Measurements from ENCODE around the gene ARL8B. TPM values are rescaled to one million over a fixed set of nuclear protein-coding genes. Genes with fewer than 3 reads are reported as not detected.

Gene ARL8B
- total and polyA plus RNA-seq, 2 of the 8 experiments (the other 6 are each of a cell fraction or from before 2014, with no cell fraction given): 14.5 to 27.8 TPM

DNA sequence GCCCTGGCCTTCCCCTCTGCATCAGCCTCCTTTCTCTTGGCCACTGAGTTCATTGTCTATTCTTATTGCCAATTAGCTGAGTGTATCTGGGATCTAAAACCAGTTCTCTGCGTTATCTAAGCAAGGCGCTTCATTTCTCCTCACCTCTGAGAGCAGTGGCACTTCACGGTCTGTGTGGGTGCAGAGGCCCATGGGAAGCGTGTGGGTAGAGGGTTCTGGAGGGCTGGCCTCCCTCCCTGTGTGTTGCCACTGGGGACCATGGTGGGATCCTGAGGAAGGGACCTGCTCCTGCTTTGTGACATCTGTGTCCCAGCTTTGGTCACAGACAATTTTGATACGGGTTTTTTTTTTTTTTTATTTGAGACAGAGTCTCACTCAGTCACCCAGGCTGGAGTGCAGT, 98.1 kb downstream of the ARL8B start:
- CTCF ChIA-PET (ENCODE audit: partially characterized antibody): interaction anchor here (1.4 kb wide), 1 partner anchor 13 kb away, joined by 3 read pairs; no protein-coding TSS in a partner anchor
- FAIRE-seq (no peak), DNase-seq (ENCODE audit: low read depth in 1 of 2, low spot score in 2 of 2) (no peak)
- Histone ChIP-seq H3K79me1 (ENCODE audit: low read depth, low read length) (no peaks in the 10 kb centered on the region; the same call in 1 of the 2 replicates), H3K4me1 (replicated peaks in 1 of 4; ENCODE audit: control insufficient read depth in 3 of 4, insufficient read depth in 4 of 4, low read length in 3 of 4) (peaks cover 6 to 23% (median 15%) of the 10 kb centered on the region in 4 experiments; a peak in 5 of 7 replicates), H2BK12ac (ENCODE audit: low read depth, low read length) (0 out of 2 replicates have a peak overlapping the region, but pooled peaks have one; percentile 50), H2BK5ac (ENCODE audit: low read depth, low read length) (no peak overlapping the region), H2BK15ac (ENCODE audit: low read length) (no peak overlapping the region), H3K9ac (replicated peaks in 1 of 4; ENCODE audit: extremely low read depth in 1 of 4, low read depth in 3 of 4, low read length in 3 of 4) (no peak overlapping the region), H3K27me3 (replicated peaks in 1 of 4; ENCODE audit: control insufficient read depth in 3 of 4, extremely low read depth in 1 of 4, insufficient read depth in 3 of 4, low read length in 3 of 4) (no peaks in the 10 kb centered on the region), H3K4me2 (ENCODE audit: insufficient read depth in 1 of 2, low read depth in 2 of 2, low read length in 2 of 2) (peak overlapping the region in 1 of 2 experiments; percentile 7; a peak in 1 of 4 replicates), H4K8ac (ENCODE audit: extremely low read depth, insufficient read depth, low read length) (no peak overlapping the region), H3K18ac (ENCODE audit: extremely low read depth, low read length) (no peak overlapping the region; the same call in 1 of the 2 replicates), H3K4ac (replicated peaks; ENCODE audit: insufficient read length, low read depth, low read length) (no peak overlapping the region), H3K36me3 (ENCODE audit: control insufficient read depth in 2 of 4, insufficient read depth in 4 of 4, low read length in 3 of 4) (peaks cover 5 to 18% (median 6%) of the 10 kb centered on the region in 4 experiments; a peak in 5 of 8 replicates), H3K27ac (ENCODE audit: low read depth, low read length) (no peak overlapping the region), H3K79me2 (ENCODE audit: control insufficient read depth in 1 of 2, insufficient read depth in 2 of 2, low read length in 2 of 2) (no peaks in the 10 kb centered on the region), H2AK5ac (ENCODE audit: low read depth, low read length) (0 out of 2 replicates have a peak overlapping the region, but pooled peaks have one; percentile 65), H4K20me1 (replicated peaks in 1 of 2; ENCODE audit: control insufficient read depth in 1 of 2, insufficient read depth in 2 of 2, low read length in 2 of 2) (no peaks in the 10 kb centered on the region), H4K91ac (replicated peaks; ENCODE audit: insufficient read length, low read length) (peak overlapping the region; percentile 15), H2AFZ (ENCODE audit: low read length) (no peak overlapping the region), H3K4me3 (ENCODE audit: extremely low read depth in 1 of 4, insufficient read depth in 2 of 4, low read depth in 3 of 4, low read length in 4 of 4) (no peak overlapping the region), H2BK120ac (replicated peaks; ENCODE audit: low read depth, low read length) (no peak overlapping the region), H4K5ac (ENCODE audit: insufficient read length, low read depth, low read length) (no peak overlapping the region), H3K23me2 (ENCODE audit: low read depth, low read length) (no peaks in the 10 kb centered on the region), H2BK20ac (ENCODE audit: low read length) (no peak overlapping the region), H3K14ac (ENCODE audit: insufficient read length) (no peak overlapping the region), H3K9me3 (ENCODE audit: insufficient read depth in 2 of 2, low read depth in 1 of 2, low read length in 1 of 2) (no peaks in the 10 kb centered on the region), H3K23ac (ENCODE audit: insufficient read length) (no peak overlapping the region), H3K56ac (replicated peaks; ENCODE audit: insufficient read length, low read depth, low read length) (no peak overlapping the region)
- WGBS, 2 experiments (ENCODE audit: extremely low coverage in 1 of 2, insufficient coverage in 1 of 2, insufficient read length in 1 of 2, insufficient replicate concordance in 2 of 2, low coverage in 1 of 2, low lambda C conversion rate in 2 of 2, missing lambda C conversion rate in 1 of 2): 59% methylated on average over 4 of the region's 5 CpGs; no CpG with 5 or more reads in 1 of the 2 experiments
- POLR2A ChIA-PET (ENCODE audit: partially characterized antibody): no interaction called here
- TF ChIP-seq SP1 (IDR thresholded peaks at IDR 0.05; ENCODE audit: low read depth, low read length) (no peak), RXRA (IDR thresholded peaks at IDR 0.05; ENCODE audit: insufficient read depth, low read depth, low read length) (no peak), POLR2A (IDR thresholded peaks at IDR 0.05; ENCODE audit: control extremely low read depth in 1 of 2, low read depth in 2 of 2, low read length in 2 of 2) (no peak), JUN (IDR thresholded peaks at IDR 0.05; ENCODE audit: low read depth, low read length) (no peak), KDM1A (IDR thresholded peaks at IDR 0.05; ENCODE audit: borderline replicate concordance, low read length) (no peak), CBX5 (IDR thresholded peaks at IDR 0.05; ENCODE audit: low read depth, low read length) (no peak), RNF2 (IDR thresholded peaks at IDR 0.05; ENCODE audit: borderline replicate concordance, low read depth, low read length, missing control alignments, poor library complexity, severe bottlenecking) (no peak)
- TF ChIP-seq, protein P1, sequence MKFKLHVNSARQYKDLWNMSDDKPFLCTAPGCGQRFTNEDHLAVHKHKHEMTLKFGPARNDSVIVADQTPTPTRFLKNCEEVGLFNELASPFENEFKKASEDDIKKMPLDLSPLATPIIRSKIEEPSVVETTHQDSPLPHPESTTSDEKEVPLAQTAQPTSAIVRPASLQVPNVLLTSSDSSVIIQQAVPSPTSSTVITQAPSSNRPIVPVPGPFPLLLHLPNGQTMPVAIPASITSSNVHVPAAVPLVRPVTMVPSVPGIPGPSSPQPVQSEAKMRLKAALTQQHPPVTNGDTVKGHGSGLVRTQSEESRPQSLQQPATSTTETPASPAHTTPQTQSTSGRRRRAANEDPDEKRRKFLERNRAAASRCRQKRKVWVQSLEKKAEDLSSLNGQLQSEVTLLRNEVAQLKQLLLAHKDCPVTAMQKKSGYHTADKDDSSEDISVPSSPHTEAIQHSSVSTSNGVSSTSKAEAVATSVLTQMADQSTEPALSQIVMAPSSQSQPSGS (IDR thresholded peaks at IDR 0.05; ENCODE audit: low read length): no peak
- TF ChIP-seq, protein P2, sequence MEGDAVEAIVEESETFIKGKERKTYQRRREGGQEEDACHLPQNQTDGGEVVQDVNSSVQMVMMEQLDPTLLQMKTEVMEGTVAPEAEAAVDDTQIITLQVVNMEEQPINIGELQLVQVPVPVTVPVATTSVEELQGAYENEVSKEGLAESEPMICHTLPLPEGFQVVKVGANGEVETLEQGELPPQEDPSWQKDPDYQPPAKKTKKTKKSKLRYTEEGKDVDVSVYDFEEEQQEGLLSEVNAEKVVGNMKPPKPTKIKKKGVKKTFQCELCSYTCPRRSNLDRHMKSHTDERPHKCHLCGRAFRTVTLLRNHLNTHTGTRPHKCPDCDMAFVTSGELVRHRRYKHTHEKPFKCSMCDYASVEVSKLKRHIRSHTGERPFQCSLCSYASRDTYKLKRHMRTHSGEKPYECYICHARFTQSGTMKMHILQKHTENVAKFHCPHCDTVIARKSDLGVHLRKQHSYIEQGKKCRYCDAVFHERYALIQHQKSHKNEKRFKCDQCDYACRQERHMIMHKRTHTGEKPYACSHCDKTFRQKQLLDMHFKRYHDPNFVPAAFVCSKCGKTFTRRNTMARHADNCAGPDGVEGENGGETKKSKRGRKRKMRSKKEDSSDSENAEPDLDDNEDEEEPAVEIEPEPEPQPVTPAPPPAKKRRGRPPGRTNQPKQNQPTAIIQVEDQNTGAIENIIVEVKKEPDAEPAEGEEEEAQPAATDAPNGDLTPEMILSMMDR (IDR thresholded peaks at IDR 0.05; ENCODE audit: control extremely low read depth in 1 of 3, insufficient read depth in 1 of 3, low read depth in 1 of 3, low read length in 3 of 3): no peak

All from H1 (cell line).